SH-SY5Y (cell line): Measurements from ENCODE around the gene TCHH.

Experiments
- GATA2 ChIP-seq: IDR thresholded peaks from 2 replicates; pipeline ENCODE4 v1.6.1; 2011; ENCODE audit warnings: mild to moderate bottlenecking, low read depth, low read length
- GATA3 ChIP-seq: IDR thresholded peaks from 2 replicates; pipeline ENCODE4 v1.6.1; 2011; ENCODE audit warnings: low read depth, mild to moderate bottlenecking, low read length, moderate library complexity

DNA sequence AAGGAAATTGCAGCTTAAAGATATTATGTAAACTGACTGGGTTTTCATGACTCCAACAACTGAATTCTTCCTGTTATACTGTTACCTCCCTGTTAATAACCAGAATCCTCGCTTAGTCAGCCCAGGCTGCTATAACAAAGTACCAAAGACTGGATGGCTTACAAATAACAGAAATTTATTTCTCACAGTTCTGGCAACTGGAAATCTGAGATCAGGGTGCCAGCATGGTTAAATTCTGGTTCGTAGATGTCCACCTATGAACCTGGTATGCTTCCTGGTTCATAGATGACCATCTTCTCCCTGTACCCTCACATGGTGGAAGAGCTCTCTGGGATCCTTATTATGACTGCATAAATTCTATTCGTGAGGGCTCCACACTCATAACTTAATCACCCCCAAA lies 18.3 kb downstream of the TCHH start:
- no peak for TF ChIP-seq GATA2
- no peak for TF ChIP-seq GATA3
